ENCODE results near the gene EVPL. TPM values are rescaled to one million over a fixed set of nuclear protein-coding genes. Genes with fewer than 3 reads are reported as not detected.

The EVPL gene
- polyA plus RNA-seq, 3 donors = not detected

- WGBS (ENCODE audit: insufficient coverage) = over 99% methylated on average over 10 of the region's 12 CpGs
- H3K4me3 Mint-ChIP-seq = no peak overlapping the region
- DNase-seq = no peak
- H3K4me2 ChIP-seq (replicated peaks; ENCODE audit: extremely low read depth, low read length, poor library complexity, severe bottlenecking) = no peak overlapping the region
- H3K9me3 Mint-ChIP-seq = no peaks in the 10 kb centered on the region
- no peaks in the 10 kb centered on the region for H4K20me1 ChIP-seq (ENCODE audit: insufficient read depth, low read length)
- peak overlapping the region in 1 of 7 donors; percentile 7 for H3K27ac Mint-ChIP-seq
- peaks cover 13% of the 10 kb centered on the region for H3K4me1 Mint-ChIP-seq
- no peak overlapping the region for H3K27ac ChIP-seq (ENCODE audit: low read depth in 1 of 2, low read length in 2 of 2)
- H3K27me3 ChIP-seq (ENCODE audit: control insufficient read depth in 2 of 2, insufficient read depth in 2 of 2, low read length in 2 of 2) = no peaks in the 10 kb centered on the region
- H3K4me3 ChIP-seq (replicated peaks in 1 of 3; ENCODE audit: low read depth in 2 of 3, low read length in 3 of 3) = no peak overlapping the region
- H2AFZ ChIP-seq (ENCODE audit: insufficient read depth, low read depth, low read length, poor library complexity, severe bottlenecking) = no peak overlapping the region
- intact Hi-C loops (cut with micrococcal nuclease) = no loop called here
- H3K36me3 Mint-ChIP-seq = peaks cover 30 to 59% of the 10 kb centered on the region in 2 donors
- no peaks in the 10 kb centered on the region for H3K27me3 Mint-ChIP-seq (ENCODE audit: low read depth in 3 of 3)
- no peak overlapping the region for H3K9ac ChIP-seq (ENCODE audit: insufficient read depth, low read length, poor library complexity, severe bottlenecking)
- H3K36me3 ChIP-seq (replicated peaks in 1 of 2; ENCODE audit: control insufficient read depth in 1 of 2, insufficient read depth in 2 of 2, low read length in 2 of 2) = peaks cover 7 to 41% of the 10 kb centered on the region in 2 donors
- no peak for TF ChIP-seq CTCF (IDR thresholded peaks at IDR 0.05)
- no peaks in the 10 kb centered on the region for H3K79me2 ChIP-seq (ENCODE audit: insufficient read depth, low read length)
- H3K9me3 ChIP-seq (replicated peaks in 1 of 2; ENCODE audit: control insufficient read depth in 1 of 2, insufficient read depth in 1 of 2, low read length in 2 of 2) = no peaks in the 10 kb centered on the region
- peaks cover 13 to 14% of the 10 kb centered on the region in 2 donors for H3K4me1 ChIP-seq (ENCODE audit: control insufficient read depth in 1 of 2, insufficient read depth in 2 of 2, low read length in 2 of 2)
These were observed 25.0 kb downstream of the EVPL start for GRCh38 chr17:76002100-76002499.

GRCh38 chr17:76000755-76001521, 26.2 kb downstream of the EVPL start, which contains the start of gene CDK3:
Gene CDK3 (plus strand): TSS chr17:76000855. CDS start chr17:76001426, 571 bp downstream.
- Histone ChIP-seq H3K9ac (ENCODE audit: insufficient read depth, low read length, poor library complexity, severe bottlenecking) (no peak within 1 kb of the TSS), H3K4me2 (replicated peaks; ENCODE audit: extremely low read depth, low read length, poor library complexity, severe bottlenecking) (no peak within 1 kb of the TSS), H3K79me2 (ENCODE audit: insufficient read depth, low read length) (no peaks in the 10 kb centered on the region), H4K20me1 (ENCODE audit: insufficient read depth, low read length) (no peaks in the 10 kb centered on the region), H3K27ac (ENCODE audit: low read depth in 1 of 2, low read length in 2 of 2) (no peak within 1 kb of the TSS), H2AFZ (ENCODE audit: insufficient read depth, low read depth, low read length, poor library complexity, severe bottlenecking) (no peak within 1 kb of the TSS), H3K4me3 (replicated peaks in 1 of 3; ENCODE audit: low read depth in 2 of 3, low read length in 3 of 3) (no peak within 1 kb of the TSS), H3K4me1 (ENCODE audit: control insufficient read depth in 1 of 2, insufficient read depth in 2 of 2, low read length in 2 of 2) (peaks cover 21 to 24% of the 10 kb centered on the region in 2 donors), H3K36me3 (replicated peaks in 1 of 2; ENCODE audit: control insufficient read depth in 1 of 2, insufficient read depth in 2 of 2, low read length in 2 of 2) (peaks cover 7 to 41% of the 10 kb centered on the region in 2 donors), H3K27me3 (ENCODE audit: control insufficient read depth in 2 of 2, insufficient read depth in 2 of 2, low read length in 2 of 2) (no peaks in the 10 kb centered on the region), H3K9me3 (replicated peaks in 1 of 2; ENCODE audit: control insufficient read depth in 1 of 2, insufficient read depth in 1 of 2, low read length in 2 of 2) (no peaks in the 10 kb centered on the region)
- no peak for DNase-seq
- Mint-ChIP-seq H3K4me1 (peaks cover 20% of the 10 kb centered on the region), H3K27me3 (ENCODE audit: low read depth in 3 of 3) (peaks cover 0 to 2% (median 0%) of the 10 kb centered on the region in 3 donors), H3K27ac (peak within 1 kb of the TSS in 3 of 7 donors; percentile 6 to 23 (median 14)), H3K4me3 (no peak within 1 kb of the TSS), H3K36me3 (peaks cover 30 to 51% of the 10 kb centered on the region in 2 donors), H3K9me3 (no peaks in the 10 kb centered on the region)
- WGBS (ENCODE audit: insufficient coverage) = 93% methylated on average over 18 of the region's 21 CpGs
- intact Hi-C loops (cut with micrococcal nuclease) = no loop called here
- peak; percentile 71 for TF ChIP-seq CTCF (IDR thresholded peaks at IDR 0.05)

All from CD14-positive monocyte (primary cell).